ENCODE results near the gene FAM240A.

GRCh38 chr3:46578973-46579755 is 33.2 kb upstream of the FAM240A start:
- TF ChIP-seq USF2 (IDR thresholded peaks at IDR 0.05; ENCODE audit: borderline replicate concordance, low read depth, low read length): no peak
- no peak for TF ChIP-seq BRCA1 (IDR thresholded peaks at IDR 0.05; ENCODE audit: low read depth, low read length)
- TF ChIP-seq TBL1XR1 (IDR thresholded peaks at IDR 0.05; ENCODE audit: low read depth, low read length): no peak
- TF ChIP-seq, protein P1, sequence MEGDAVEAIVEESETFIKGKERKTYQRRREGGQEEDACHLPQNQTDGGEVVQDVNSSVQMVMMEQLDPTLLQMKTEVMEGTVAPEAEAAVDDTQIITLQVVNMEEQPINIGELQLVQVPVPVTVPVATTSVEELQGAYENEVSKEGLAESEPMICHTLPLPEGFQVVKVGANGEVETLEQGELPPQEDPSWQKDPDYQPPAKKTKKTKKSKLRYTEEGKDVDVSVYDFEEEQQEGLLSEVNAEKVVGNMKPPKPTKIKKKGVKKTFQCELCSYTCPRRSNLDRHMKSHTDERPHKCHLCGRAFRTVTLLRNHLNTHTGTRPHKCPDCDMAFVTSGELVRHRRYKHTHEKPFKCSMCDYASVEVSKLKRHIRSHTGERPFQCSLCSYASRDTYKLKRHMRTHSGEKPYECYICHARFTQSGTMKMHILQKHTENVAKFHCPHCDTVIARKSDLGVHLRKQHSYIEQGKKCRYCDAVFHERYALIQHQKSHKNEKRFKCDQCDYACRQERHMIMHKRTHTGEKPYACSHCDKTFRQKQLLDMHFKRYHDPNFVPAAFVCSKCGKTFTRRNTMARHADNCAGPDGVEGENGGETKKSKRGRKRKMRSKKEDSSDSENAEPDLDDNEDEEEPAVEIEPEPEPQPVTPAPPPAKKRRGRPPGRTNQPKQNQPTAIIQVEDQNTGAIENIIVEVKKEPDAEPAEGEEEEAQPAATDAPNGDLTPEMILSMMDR (IDR thresholded peaks at IDR 0.05 in 2 of 3, conservative IDR thresholded peaks at IDR 0.05 in 1 of 3; ENCODE audit: control insufficient read depth in 2 of 3, extremely low read depth in 1 of 3, insufficient read depth in 1 of 3, low read depth in 3 of 3, low read length in 3 of 3): no peak
- no peak for TF ChIP-seq SP1 (IDR thresholded peaks at IDR 0.05; ENCODE audit: low read depth, low read length)
- TF ChIP-seq, protein P2, sequence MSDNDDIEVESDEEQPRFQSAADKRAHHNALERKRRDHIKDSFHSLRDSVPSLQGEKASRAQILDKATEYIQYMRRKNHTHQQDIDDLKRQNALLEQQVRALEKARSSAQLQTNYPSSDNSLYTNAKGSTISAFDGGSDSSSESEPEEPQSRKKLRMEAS (IDR thresholded peaks at IDR 0.05; ENCODE audit: low read depth, low read length): no peak

Measured in GM12878 (cell line).